Smooth muscle cell (in vitro differentiated cells): ENCODE results near the gene NBPF1. TPM values are rescaled to one million over a fixed set of nuclear protein-coding genes. Genes with fewer than 3 reads are reported as not detected.
"Not testable (repeated sequence)": the region's sequence is repeated elsewhere in the genome, so short reads cannot be mapped to it uniquely, and the experiment has no call there.

Experiments
- DNase-seq: peaks from one replicate; lab custom pipeline; 2025; ENCODE audit not compliant: unreplicated experiment; lab: John Stamatoyannopoulos, UW
- H2AFZ ChIP-seq: fragments of 200-600 bp; sonication (generic); 2 replicates; pipeline ENCODE4 v1.6.0; 2016; ENCODE audit warnings: antibody characterized with exemption, low read depth, mild to moderate bottlenecking
- H3F3A ChIP-seq: fragments of 200-600 bp; sonication (generic); 2 replicates; pipeline ENCODE4 v1.6.0; 2017; ENCODE audit warnings: antibody characterized with exemption, low read depth
- H3K27ac ChIP-seq: fragments of 200-600 bp; sonication (generic); 2 replicates; pipeline ENCODE4 v1.5.1; 2016; ENCODE audit warnings: low read depth, mild to moderate bottlenecking
- H3K27me3 ChIP-seq: fragments of 200-600 bp; sonication (generic); 2 replicates; pipeline ENCODE4 v1.6.1; 2016; ENCODE audit warnings: low read depth, mild to moderate bottlenecking
- H3K36me3 ChIP-seq: fragments of 200-600 bp; sonication (generic); 2 replicates; pipeline ENCODE4 v1.5.1; 2016; ENCODE audit warnings: low read depth
- H3K4me1 ChIP-seq: fragments of 200-600 bp; sonication (generic); 2 replicates; pipeline ENCODE4 v1.5.1; 2016; ENCODE audit warnings: low read depth
- H3K4me2 ChIP-seq: fragments of 200-600 bp; sonication (generic); 2 replicates; pipeline ENCODE4 v1.6.0; 2016; ENCODE audit warnings: mild to moderate bottlenecking
- H3K4me3 ChIP-seq: fragments of 200-600 bp; sonication (generic); 2 replicates; pipeline ENCODE4 v1.5.1; 2016; ENCODE audit warnings: mild to moderate bottlenecking
- H3K79me2 ChIP-seq: fragments of 200-600 bp; sonication (generic); 2 replicates; pipeline ENCODE4 v1.6.0; 2016; ENCODE audit warnings: low read depth, mild to moderate bottlenecking
- H3K9ac ChIP-seq: fragments of 200-600 bp; sonication (generic); 2 replicates; pipeline ENCODE4 v1.6.0; 2016; ENCODE audit warnings: low read depth
- H3K9me3 ChIP-seq: fragments of 200-600 bp; sonication (generic); replicated peaks from 2 replicates; pipeline ENCODE4 v1.5.1; 2016; ENCODE audit warnings: low read depth
- H4K20me1 ChIP-seq: fragments of 200-600 bp; sonication (generic); 2 replicates; pipeline ENCODE4 v1.6.0; 2016; ENCODE audit warnings: low read depth
- WGBS: methylation state at CpG from one replicate; pipeline ENCODE4 v1.1.7; 2016; ENCODE audit warnings: low lambda C conversion rate; 5-methylcytosine and 5-hydroxymethylcytosine counted together
- polyA plus RNA-seq: library from polyadenylated mRNA; unstranded; fragments of >200 nt; fragmentation: Nextera tagmentation; extraction: Ambion mirVana; gene quantifications from 2 replicates; pipeline ENCODE4 v1.2.1, GENCODE V29; 2016
- total RNA-seq: library from RNA; depleted of rRNA; stranded (reverse); fragments of >200 nt; gene quantifications from 2 replicates; pipeline ENCODE4 v1.2.3, GENCODE V29; 2014
- TF ChIP-seq, protein P1 (sequence below): fragments of 200-600 bp; sonication (generic); IDR thresholded peaks from 2 replicates; pipeline ENCODE4 v1.5.1; 2017; ENCODE audit warnings: borderline replicate concordance, mild to moderate bottlenecking, antibody characterized with exemption; ENCODE audit not compliant: insufficient read depth, poor library complexity, severe bottlenecking

The NBPF1 gene
- total and polyA plus RNA-seq, 2 experiments from 2014 or later: 18.1 to 28.7 TPM

- not testable (repeated sequence) for H3K36me3 ChIP-seq, H3K4me2 ChIP-seq, H4K20me1 ChIP-seq, H3K9ac ChIP-seq, H3K27ac ChIP-seq, H3K79me2 ChIP-seq, H3K27me3 ChIP-seq, DNase-seq, H2AFZ ChIP-seq, H3K4me3 ChIP-seq, H3F3A ChIP-seq, H3K4me1 ChIP-seq, H3K9me3 ChIP-seq
- 95% methylated on average over 3 of the region's 3 CpGs for WGBS
Observed at GRCh38 chr1:16599326-16599725, 14.0 kb downstream of the NBPF1 start.

GRCh38 chr1:16595216-16595615 lies 18.1 kb downstream of the NBPF1 start:
- H3K9ac ChIP-seq, H3K36me3 ChIP-seq, H3K27ac ChIP-seq, H3K4me1 ChIP-seq, H3K4me3 ChIP-seq, H4K20me1 ChIP-seq, H3K4me2 ChIP-seq, H3K79me2 ChIP-seq, H2AFZ ChIP-seq, H3F3A ChIP-seq, H3K27me3 ChIP-seq, H3K9me3 ChIP-seq, DNase-seq: not testable (repeated sequence)
- 97% methylated on average over 1 of the region's 1 CpG for WGBS

DNA sequence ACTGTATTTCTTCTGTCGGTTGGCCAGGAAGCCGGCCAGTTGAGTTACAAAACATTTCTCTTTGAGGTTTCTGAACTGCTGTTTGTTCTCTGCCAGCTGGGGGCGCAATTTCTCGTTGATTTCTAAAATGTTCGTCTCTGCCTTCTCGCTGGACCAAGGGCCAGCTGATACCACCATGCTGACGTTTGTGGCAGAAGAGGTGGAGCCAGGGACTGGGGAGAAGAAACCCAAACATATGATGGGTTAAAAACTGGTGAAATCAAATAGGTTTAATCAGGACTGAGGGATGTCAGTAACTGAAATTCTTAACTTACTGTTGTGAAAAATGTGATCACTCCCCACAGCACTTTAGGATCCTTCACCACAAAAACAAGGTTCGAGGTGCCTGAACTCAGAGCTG lies 21.5 kb downstream of the NBPF1 start:
- H3K27ac ChIP-seq, H3K9me3 ChIP-seq, H3K4me1 ChIP-seq, H3K4me3 ChIP-seq, H3K27me3 ChIP-seq, H3F3A ChIP-seq, H3K36me3 ChIP-seq, H3K4me2 ChIP-seq, H2AFZ ChIP-seq, H3K9ac ChIP-seq, H4K20me1 ChIP-seq, DNase-seq, H3K79me2 ChIP-seq: not testable (repeated sequence)
- 9% methylated on average over 6 of the region's 8 CpGs for WGBS
- TF ChIP-seq, protein P1, sequence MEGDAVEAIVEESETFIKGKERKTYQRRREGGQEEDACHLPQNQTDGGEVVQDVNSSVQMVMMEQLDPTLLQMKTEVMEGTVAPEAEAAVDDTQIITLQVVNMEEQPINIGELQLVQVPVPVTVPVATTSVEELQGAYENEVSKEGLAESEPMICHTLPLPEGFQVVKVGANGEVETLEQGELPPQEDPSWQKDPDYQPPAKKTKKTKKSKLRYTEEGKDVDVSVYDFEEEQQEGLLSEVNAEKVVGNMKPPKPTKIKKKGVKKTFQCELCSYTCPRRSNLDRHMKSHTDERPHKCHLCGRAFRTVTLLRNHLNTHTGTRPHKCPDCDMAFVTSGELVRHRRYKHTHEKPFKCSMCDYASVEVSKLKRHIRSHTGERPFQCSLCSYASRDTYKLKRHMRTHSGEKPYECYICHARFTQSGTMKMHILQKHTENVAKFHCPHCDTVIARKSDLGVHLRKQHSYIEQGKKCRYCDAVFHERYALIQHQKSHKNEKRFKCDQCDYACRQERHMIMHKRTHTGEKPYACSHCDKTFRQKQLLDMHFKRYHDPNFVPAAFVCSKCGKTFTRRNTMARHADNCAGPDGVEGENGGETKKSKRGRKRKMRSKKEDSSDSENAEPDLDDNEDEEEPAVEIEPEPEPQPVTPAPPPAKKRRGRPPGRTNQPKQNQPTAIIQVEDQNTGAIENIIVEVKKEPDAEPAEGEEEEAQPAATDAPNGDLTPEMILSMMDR: peak; percentile 28

DNA sequence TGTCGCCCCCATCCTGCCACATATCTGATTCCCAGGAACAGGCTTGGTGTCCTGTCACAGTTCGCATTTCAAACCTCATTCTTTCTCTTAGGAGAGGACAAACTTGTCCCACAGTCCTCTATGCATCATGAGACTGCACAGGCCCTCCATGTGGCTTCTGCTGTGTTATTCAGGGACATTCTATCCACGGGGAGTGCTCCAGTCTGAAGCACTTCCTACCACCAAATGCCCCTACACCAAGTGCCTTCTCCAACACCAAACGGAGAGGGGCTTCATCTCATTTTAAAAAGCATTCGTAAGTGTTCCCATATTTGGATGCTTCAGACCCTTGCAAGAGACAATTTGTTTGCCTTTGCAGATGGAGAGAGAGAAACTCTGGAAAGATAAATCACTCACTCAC lies 25.3 kb downstream of the NBPF1 start:
- WGBS: 88% methylated on average over 5 of the region's 5 CpGs
- H4K20me1 ChIP-seq, H3F3A ChIP-seq, H3K4me1 ChIP-seq, H3K9ac ChIP-seq, H3K27ac ChIP-seq, H3K27me3 ChIP-seq, DNase-seq, H2AFZ ChIP-seq, H3K4me2 ChIP-seq, H3K36me3 ChIP-seq, H3K9me3 ChIP-seq, H3K4me3 ChIP-seq, H3K79me2 ChIP-seq: not testable (repeated sequence)

DNA sequence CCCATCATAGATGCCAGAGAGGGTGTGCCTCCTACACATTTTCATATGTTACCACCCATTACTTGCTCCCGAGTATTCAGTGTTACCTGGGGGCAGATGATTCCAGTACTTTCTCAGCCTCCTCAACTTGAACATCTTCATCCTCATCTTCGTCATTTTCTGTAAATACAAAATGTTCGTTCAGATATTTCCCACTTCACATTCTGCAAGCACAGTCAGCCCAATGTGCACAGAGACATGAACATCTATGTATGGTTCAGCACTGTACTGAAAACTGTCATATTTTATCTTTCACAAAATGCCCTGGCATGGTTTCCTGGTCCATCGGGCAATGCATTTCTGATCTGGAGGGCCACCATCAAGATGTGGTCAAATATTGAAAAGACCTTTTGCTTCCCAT lies 25.7 kb downstream of the NBPF1 start:
- H2AFZ ChIP-seq, H3K27me3 ChIP-seq, H3K27ac ChIP-seq, DNase-seq, H3K79me2 ChIP-seq, H3K4me2 ChIP-seq, H3K9ac ChIP-seq, H3K4me3 ChIP-seq, H4K20me1 ChIP-seq, H3K36me3 ChIP-seq, H3F3A ChIP-seq, H3K4me1 ChIP-seq, H3K9me3 ChIP-seq: not testable (repeated sequence)
- WGBS: 92% methylated on average over 4 of the region's 4 CpGs

DNA sequence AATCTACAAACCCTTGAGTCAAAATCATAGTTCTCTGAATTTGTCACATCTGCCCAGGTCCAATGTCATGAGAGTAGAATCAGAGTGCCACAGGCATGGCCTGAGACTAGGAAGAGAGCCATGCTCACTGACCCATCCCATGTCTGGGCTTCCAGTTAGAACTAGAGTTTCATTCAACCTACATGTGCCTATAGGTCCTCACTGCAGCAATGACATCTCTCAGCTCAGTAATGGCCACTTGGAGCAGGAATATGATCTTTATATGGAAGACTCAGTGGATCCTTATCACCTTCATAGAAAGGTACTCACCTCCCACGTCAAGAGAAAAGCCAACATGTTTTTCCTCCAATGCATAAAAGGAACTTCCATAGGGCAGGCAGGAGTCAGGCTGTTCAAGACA lies 48.0 kb downstream of the NBPF1 start:
- H3K9me3 ChIP-seq, H3K4me2 ChIP-seq, H3K36me3 ChIP-seq, H2AFZ ChIP-seq, H4K20me1 ChIP-seq, H3F3A ChIP-seq, DNase-seq, H3K27ac ChIP-seq, H3K9ac ChIP-seq, H3K27me3 ChIP-seq, H3K4me1 ChIP-seq, H3K79me2 ChIP-seq, H3K4me3 ChIP-seq: not testable (repeated sequence)
- no CpG with 5 or more reads among the region's 1 CpG for WGBS

DNA sequence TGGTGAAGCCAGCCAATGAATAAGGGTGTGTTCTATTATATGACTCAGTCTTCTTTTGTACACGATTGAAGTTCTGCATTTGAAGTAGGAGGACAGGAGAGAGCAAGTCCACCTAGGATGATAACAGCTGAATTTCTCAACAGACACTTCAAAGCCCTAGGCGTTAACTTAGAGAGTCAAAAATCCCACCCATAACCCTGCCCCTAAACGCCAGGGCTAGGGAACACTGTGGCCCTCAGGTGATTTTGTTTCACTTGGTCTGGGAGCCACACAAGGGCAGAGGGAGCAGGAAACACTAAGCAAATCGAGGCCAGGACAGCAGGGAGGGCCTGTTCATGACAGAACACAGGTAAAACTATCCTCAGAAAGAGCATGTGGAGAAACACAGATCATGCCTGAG lies 52.3 kb downstream of the NBPF1 start:
- H3K27ac ChIP-seq, H3K4me3 ChIP-seq, DNase-seq, H3K27me3 ChIP-seq, H3K9ac ChIP-seq, H4K20me1 ChIP-seq, H2AFZ ChIP-seq, H3K36me3 ChIP-seq, H3K79me2 ChIP-seq, H3F3A ChIP-seq, H3K4me1 ChIP-seq, H3K9me3 ChIP-seq, H3K4me2 ChIP-seq: not testable (repeated sequence)
- WGBS: 78% methylated on average over 4 of the region's 4 CpGs

DNA sequence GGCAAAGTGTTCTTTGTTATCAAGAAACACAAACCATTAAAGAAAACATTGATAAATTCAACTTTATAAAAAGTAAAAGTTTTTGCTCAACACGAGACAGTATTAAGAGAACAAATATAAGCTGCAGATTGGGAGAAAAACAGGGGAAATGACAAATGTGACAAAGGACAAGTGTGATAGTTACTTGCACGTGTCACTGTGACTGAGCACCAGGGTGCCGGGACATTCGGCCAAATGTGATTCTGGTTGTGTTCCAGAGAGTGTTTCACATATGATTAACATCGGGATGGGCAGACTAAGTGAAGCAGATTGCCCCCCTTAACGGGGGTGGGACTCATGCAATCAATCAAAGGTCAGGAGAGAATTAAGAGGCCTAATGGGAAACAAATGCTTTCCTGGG lies 52.9 kb downstream of the NBPF1 start:
- H3K4me2 ChIP-seq, H3K4me3 ChIP-seq, H4K20me1 ChIP-seq, H3K9me3 ChIP-seq, H3K79me2 ChIP-seq, H3K36me3 ChIP-seq, H3F3A ChIP-seq, H3K4me1 ChIP-seq, H3K27me3 ChIP-seq, H3K9ac ChIP-seq, H3K27ac ChIP-seq, H2AFZ ChIP-seq, DNase-seq: not testable (repeated sequence)
- 83% methylated on average over 6 of the region's 6 CpGs for WGBS
